T-helper 22 cell (primary cell): ENCODE data around the gene LITAF.
"Not testable (repeated sequence)": the region's sequence is repeated elsewhere in the genome, so short reads cannot be mapped to it uniquely, and the experiment has no call there.

ENCODE experiments used
- DNase-seq: peaks from one replicate; pipeline ENCODE4 v3.0.0-alpha.2; 2020; ENCODE audit warnings: low read depth

The LITAF gene

GRCh38 chr16:11620243-11621003 is 33.7 kb upstream of the LITAF start:
- DNase-seq = no peak

GRCh38 chr16:11619327-11619851 is 32.7 kb upstream of the LITAF start:
- no peak for DNase-seq

GRCh38 chr16:11618107-11618717 is 31.5 kb upstream of the LITAF start:
- DNase-seq = no peak

GRCh38 chr16:11615748-11616447 is 29.2 kb upstream of the LITAF start:
- no peak for DNase-seq

GRCh38 chr16:11614587-11615175 is 28.0 kb upstream of the LITAF start:
- no peak for DNase-seq

GRCh38 chr16:11613381-11614303 is 26.9 kb upstream of the LITAF start:
- DNase-seq = no peak

GRCh38 chr16:11612665-11613025 is 25.9 kb upstream of the LITAF start:
- no peak for DNase-seq

GRCh38 chr16:11611871-11612664 is 25.3 kb upstream of the LITAF start:
- DNase-seq = no peak

- no peak for DNase-seq
Observed at GRCh38 chr16:11610580-11610979, 23.9 kb upstream of the LITAF start.

- no peak for DNase-seq
Observed at GRCh38 chr16:11610121-11610505, 23.4 kb upstream of the LITAF start.

- no peak for DNase-seq
Observed at GRCh38 chr16:11609474-11610120, 22.9 kb upstream of the LITAF start.

GRCh38 chr16:11605891-11606290 is 19.2 kb upstream of the LITAF start:
- no peak for DNase-seq

GRCh38 chr16:11605564-11605886 is 18.8 kb upstream of the LITAF start:
- no peak for DNase-seq

GRCh38 chr16:11604783-11605563 is 18.3 kb upstream of the LITAF start:
- no peak for DNase-seq

GRCh38 chr16:11604296-11604695 is 17.6 kb upstream of the LITAF start:
- not testable (repeated sequence) for DNase-seq

- no peak for DNase-seq
Observed at GRCh38 chr16:11603331-11603750, 16.6 kb upstream of the LITAF start.

- no peak for DNase-seq
Observed at GRCh38 chr16:11602321-11602720, 15.6 kb upstream of the LITAF start.

GRCh38 chr16:11601911-11602310 is 15.2 kb upstream of the LITAF start:
- DNase-seq = no peak

- no peak for DNase-seq
Observed at GRCh38 chr16:11601425-11601824, 14.7 kb upstream of the LITAF start.

- no peak for DNase-seq
Observed at GRCh38 chr16:11599579-11599978, 12.9 kb upstream of the LITAF start.
